COLO668 (cell line): ENCODE measurements around the gene TELO2.
A peak's percentile ranks its signal among the peaks of the same experiment; 100 is the strongest.
"Not testable (repeated sequence)": the region's sequence is repeated elsewhere in the genome, so short reads cannot be mapped to it uniquely, and the experiment has no call there.

Experiments
- DNase-seq: peaks from one replicate; lab custom pipeline; 2025; ENCODE audit not compliant: unreplicated experiment; lab: John Stamatoyannopoulos, UW

The TELO2 gene

DNA sequence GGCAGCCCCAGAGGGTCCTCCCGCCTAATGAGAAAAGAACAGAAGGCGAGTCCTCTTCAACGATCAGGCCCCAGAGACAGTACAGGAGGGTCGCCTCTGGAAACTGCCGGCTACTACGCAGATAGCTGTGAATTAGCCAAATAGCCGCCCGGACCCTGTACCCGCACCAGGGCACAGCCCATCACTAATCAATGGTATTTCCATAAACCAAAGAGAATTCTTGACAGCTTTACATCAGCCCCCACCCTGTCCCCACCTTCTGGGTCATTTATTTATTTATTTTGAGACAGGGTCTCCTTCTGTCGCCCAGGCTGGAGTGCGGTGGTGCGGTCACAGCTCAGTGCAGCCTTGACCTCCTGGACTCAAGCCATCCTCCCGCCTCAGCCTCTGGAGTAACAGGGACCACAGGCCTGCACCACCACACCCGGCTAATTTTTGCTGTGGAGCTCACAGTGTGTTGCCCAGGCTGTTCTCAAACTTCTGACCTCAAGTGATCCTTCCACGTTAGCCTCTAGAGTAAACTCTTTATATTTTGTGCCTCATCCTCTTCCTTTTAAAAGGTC is 17.5 kb upstream of the TELO2 start:
- no peak for DNase-seq

DNA sequence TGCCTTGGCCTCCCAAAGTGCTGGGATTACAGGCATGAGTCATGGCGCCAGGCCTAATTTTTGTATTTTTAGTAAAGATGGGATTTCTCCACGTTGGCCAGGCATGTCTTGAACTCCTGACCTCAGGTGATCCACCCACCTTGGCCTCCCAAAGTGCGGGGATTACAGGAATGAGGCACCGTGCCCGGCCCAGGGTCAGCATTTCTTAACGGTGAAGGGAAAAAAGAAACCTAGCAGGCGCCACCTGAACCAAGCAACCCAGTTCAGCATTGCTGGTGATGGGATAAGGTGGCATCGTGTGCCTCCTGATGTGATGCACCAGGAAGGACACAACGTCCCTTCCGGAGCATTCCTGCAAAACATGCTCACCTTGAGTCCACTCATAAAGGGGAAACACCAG is 16.1 kb upstream of the TELO2 start:
- no peak for DNase-seq

DNA sequence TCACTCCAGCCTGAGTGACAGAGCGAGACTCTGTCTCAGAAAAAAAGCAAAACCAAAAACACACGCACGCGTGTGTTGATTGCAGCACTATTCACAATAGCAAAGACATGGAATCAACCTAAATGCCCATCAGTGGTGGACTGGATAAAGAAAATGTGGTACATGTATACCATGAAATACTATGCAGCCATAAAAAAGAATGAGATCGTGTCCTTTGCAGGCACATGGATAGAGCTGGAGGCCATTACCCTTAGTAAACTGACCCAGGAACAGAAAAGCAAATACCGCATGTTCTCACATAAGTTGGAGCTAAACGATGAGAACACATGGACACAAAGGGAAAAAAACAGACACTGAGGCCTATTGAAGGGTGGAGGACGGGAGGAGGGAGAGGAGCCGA is 14.2 kb upstream of the TELO2 start:
- not testable (repeated sequence) for DNase-seq

DNA sequence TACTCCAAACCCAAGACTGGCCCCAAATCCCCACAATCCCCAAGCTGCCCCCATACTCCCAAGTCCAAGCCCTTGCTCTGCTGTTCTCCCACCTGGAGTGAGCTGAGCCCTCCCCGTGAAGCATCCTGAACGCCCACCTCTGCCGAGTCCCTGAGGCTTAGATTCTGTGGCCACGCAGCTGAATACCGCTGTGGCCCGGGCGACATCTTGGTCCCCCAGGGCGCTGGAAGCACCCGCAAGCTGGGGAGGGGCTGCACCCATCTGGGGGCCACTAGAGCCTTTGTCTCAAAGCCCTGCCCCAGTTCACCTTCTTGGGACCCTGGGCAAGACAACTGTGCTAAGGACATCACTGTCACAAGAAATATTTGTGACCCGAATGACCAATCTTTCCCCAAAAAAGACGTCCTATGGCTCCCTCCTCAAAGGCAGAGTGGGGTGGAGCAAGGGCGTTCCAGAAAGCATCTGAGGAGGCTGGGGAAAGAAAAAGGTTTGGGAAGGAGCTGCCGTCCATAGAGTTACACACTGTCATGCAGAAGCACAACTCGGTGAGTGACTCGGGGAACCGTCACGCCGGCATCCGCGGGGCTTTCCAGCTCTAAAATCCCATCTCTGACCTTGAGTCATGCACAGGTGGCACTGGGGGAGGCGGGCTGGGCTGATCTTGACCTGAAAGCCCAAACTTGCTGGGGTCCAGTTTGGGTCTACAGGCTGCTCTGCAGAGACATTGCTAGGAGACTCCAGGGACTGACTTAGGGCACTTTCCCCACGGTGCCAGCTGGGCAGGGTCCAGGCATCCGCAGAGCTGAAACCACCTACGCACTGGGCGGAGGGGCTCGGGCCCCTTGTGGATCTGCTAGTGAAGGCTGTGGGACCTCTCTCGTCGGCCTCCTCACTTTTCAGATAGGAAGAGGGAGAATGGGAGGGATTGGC is 11.0 kb upstream of the TELO2 start:
- no peak for DNase-seq

DNA sequence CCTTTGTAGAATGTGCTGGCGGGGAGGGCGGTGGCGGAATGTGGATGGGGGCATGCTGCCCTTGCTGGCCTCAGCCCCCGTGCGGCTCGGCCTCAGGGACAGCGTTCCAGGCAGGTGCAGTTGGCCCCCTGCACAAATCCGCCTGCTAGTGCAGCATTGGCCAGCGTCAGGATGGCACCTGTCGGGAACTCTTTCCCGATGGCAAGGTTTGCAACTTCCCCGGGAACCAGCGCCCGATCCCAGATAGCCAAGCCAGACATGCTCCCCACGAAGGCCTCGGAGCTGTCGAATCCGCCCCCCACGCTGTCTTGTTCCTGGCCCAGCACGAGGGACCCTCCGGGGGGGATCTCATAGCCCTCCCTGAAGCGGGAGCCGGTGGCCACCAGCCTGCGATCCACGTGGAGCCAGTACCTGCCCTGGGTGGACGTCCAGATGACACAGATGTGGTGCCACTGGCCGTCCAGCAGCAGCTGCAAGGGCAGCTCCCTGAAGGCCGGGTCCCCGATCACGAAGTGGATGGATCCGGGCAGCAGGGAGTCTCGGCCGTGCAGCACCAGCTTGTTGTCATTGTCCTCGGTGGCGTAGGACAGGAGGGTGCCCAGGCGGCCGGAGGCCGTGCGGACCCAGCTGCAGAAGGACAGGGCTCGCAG is 7.2 kb upstream of the TELO2 start:
- DNase-seq: no peak

DNA sequence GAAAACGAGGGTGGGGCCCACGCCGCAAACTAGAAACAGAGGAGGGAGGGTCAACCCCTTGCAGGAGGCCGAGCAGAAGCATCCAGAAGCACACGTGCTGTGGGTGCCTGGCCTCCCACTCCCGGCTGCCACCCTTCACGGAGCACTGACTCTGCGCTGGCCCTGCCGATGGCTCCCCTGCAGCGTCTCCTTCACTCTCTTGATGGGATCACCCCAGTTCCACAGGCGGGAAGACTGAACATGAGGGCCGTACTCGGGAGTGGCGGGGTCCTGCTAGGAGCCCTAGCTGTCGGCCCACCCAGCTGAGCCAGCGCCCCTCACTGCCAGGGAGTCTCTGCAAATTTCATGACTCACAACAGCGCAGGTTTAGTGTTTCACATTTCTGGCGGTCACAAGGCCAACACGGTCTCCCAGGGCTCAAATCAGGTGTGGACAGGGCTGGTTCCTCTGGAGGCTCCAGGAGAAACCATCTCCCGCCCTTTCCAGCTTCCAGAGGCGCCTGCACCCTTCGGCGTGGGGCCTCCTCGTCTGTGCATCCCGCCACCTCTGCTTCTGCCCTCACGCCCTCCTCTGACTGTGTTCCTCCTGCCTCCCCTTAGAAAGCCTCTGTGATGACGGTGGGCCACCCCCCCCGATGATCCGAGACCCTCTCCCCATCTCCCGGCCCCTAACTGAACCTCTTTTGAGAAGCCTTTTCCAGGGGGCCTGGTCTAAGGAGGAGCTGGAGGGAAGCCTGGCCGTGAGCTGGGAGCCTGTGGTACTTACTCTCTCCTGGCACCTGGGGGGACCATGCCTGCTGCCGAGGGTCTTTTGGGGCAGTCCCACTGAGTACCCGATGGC is 6.4 kb upstream of the TELO2 start:
- DNase-seq: no peak

DNA sequence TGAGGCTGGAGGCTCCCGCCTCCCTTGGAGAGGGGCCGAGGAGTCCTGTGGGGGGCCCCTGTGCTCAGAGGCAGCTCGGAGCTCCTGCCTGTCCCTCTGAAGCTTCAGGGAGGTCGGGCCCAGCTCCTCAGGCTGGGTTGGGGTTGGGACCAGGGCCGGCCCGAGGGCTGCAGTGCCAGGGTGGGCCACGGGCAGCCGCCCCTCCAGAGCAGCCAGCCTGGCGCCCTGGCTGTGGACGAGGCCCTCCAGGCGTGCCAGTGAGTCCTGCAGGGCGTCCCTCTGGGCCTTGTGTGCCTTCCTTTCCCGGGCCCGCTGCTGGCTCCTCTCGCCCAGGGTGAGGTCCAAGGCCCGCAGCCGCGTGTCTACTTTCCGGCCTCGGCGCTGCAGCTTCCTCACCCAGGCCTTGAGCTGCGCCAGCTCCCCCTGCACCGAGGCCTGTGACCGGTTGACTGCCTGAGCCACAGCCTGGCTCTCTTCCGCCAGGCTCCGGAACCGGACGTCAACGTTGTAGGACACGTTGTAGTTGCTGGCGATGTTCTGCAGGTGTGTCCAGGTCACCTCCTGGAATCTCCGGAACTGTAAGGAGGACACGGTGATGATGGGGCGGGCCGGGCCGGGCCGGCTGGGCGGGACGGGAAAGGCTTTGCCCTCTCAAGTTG is 5.6 kb upstream of the TELO2 start:
- DNase-seq: no peak

DNA sequence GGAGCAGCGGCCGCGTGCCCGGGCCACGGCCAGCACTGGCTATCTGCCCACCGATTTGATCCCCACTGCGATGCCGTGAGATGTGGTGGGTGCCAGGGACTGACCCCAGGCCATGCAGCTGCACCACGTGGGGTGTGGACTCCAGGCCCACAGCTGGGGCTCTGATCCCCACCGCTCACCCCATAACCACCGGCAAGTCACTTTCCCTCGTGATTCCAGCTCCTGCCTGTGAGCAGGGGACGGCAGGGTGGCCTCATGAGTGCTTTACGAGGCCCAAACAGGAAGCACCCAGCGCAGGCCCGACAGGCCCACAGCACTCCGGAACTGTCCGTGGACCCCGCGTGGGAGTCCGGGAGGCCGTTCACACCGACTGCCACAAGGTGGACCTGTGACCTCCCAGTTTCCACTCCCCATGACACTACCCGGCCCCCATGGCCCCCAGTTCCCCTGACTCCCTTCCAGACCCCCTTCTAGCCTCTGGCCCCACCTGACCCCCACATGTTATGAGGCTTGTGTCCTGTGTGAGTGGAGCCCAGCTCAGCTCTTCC is 5.0 kb upstream of the TELO2 start:
- DNase-seq: no peak

DNA sequence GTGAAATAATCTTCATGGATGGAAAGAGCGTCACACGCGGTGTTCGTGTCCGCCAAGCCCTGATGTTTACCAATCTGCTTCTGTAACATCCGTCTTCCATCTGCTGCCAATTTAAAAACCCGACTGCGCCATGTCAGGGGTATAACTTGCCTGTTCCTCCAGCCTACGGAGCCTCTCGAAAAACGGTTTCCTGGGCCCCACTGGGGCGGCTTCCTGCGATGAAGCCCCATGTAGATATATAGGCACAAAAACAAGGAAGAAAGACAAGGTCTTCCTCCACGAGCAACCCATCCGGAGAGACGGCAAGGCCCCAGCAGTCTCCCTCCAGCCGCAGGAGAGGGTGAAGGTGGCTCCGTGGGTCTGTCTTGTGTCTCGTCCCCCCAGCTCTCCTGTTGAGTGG is 4.5 kb upstream of the TELO2 start, which contains the start of gene PTX4:
Gene PTX4, minus strand, starts transcription at position 326 of the 400 bp plus-strand sequence. Its CDS starts 35 bp downstream, at position 291.
- no peak for DNase-seq

DNA sequence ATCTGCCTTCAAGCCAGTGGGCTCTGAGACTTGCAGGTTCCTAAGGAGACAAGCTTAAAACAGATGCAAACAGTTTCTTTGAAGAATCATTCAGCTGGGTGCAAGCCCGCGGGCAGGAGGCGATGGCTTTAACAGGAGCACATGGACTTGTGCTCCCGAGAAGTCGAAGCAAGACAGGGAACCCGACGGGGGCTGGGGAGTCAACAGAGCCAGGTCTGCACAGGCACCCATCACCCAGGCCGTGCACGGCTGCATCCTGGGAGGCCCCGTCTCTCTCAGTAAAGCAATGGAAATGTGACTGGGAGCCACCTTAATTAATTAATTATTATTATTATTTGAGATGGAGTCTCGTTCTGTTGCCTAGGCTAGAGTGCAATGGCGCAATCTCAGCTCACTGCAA is 4.1 kb upstream of the TELO2 start:
- DNase-seq: no peak

DNA sequence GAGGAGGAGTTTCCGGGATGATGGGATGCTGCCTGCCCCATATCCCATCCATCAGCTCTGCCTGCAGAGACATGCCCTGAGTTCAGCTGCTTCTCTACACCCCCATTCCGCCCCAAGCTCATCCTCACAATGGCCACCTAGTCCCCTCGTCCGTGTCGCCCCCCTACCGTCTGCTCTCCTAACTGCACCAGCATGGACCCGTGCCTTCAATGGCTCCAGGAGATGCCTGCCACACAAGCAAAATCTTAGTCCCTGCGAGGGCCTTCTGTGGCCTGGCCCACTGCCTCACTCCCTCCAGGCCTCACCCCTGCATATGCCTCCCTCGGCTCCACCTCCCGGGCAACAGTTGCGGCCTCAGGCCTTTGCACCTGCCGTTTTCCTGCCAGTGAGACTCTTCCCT is 1.8 kb upstream of the TELO2 start:
- DNase-seq: peak; percentile 48

DNA sequence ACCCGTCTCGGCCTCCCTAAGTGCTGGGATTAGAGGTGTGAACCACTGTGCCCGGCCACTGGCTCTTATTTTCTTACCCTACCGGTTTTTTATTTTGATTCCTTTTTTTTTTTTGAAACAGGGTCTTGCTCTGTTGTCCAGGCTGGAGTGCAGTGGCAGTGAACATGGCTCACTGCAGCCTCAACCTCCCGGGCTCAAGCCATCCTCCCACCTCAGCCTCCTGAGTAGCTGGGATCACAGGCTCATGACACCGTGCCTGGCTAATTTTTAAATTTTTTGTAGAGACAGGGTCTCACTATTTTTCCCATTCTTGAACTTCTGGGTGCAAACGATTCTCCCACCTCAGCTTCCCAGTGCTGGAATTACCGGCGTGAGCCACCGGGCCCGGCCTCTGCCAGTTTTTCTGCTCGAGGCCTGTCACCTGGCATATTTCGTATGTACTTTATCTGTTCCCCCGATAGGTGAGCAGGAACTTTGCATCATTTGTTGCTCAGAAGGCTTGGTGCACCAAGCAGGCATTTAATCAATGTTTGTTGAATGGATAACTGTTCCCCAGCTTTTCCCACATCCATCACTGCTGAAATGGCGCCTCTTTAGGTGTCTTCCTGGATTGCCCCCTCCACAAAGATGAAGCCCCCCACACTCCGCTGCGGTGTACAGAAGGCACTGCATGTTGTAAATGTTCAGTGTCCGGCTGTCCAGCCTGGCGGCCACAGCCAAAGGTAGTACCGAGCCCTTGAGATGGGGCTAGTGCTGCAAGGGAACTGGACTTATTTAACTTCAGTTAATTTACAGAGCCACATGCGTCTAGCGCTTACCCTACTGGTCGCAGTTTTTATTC is 858 bp upstream of the TELO2 start:
- no peak for DNase-seq

DNA sequence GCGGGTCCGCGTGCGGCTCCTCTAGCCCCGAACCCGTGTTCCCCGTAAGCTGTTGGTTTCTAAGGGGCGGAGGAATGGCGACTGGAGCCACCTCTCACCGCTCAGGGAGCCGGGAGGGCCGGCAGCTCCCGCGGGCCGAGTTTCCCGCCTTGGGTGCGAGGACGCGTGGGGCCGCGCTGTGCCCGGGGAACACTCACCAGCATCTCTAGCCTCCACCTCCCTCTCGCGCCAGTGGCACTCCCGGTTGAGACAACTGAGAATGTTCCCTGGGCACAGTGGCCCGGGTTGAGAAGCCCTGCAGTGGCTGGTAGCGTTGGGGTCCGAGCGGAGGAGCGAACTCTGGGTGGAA is 560 bp downstream of the TELO2 start:
- DNase-seq: peak; percentile 39

DNA sequence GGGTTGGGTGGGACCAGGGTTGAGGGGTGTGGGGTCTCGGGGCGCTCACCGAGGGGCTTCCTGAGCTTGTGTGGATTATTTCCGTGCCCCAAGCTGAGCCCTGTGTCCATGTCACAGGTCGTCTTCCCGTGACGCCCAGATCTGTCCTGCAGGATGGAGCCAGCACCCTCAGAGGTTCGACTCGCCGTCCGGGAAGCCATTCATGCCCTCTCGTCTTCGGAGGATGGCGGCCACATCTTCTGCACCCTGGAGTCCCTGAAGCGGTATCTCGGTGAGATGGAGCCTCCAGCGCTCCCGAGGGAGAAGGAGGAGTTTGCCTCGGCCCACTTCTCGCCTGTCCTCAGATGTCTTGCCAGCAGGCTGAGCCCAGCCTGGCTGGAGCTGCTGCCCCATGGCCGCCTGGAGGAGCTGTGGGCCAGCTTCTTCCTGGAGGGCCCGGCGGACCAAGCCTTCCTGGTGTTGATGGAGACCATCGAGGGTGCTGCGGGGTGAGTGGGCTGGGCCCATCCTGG is 1.0 kb downstream of the TELO2 start:
- peak; percentile 30 for DNase-seq

DNA sequence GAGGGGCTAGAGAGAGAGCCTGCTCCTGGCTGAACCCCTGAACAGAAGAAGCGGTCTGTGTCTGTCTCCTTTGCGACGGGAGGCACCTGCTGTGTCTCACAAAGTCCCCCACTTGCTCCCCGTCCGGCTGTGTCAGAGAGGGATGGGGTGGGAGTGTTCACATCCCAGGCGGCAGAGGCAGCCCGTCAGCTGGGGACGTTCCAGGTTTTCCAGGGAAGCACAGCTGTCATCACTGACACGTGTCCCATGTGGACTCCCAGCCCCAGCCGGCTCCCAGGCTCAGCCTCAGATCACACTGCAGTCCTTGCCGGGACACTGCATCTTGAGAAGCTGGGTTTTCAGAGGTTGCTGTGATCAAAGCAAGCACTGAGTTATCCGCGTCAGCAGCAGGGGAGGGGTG is 1.6 kb downstream of the TELO2 start:
- DNase-seq: no peak

DNA sequence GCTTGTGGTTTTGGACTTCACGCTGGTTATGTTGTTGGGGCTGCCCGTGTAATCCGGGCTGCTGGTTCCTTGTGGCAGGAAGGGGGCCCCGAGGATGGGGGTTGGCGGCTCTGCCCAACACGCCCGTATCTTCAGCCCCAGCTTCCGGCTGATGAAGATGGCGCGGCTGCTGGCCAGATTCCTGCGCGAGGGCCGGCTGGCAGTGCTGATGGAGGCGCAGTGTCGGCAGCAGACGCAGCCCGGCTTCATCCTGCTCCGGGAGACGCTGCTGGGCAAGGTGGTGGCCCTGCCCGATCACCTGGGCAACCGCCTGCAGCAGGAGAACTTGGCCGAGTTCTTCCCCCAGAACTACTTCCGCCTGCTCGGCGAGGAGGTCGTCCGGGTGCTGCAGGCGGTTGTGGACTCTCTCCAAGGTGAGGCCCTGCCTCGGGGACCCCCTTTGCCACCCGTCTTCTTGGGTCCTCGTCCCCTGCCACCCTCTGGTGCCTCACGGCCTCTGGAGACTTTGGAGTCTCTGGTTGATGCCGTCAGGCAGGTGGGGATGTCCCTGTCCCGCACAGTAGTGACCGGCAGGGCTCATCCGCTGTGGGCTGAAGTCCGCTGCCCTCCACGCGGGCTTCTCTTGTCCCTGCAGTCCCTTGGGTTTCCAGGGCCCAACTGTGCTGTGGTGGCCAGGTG is 2.2 kb downstream of the TELO2 start:
- DNase-seq: no peak

DNA sequence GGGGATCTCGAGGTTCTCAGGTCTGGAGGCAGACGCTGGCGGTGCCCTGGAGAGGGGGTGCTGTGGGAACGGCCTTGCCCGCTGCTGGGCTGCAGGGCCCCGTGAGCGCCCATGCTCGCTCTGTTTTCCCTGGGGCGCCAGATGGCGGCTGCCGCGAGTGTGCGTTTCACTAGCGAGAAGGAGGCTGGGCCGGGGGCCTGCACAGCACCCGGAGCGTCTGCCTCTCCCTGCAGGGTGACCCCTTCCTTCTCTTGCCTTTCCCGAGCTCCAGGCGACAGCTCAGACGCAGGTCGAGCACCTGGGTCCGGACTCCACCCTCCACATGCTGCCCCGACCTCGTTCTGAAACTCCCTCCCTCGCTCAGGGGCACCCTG is 2.7 kb downstream of the TELO2 start:
- no peak for DNase-seq

DNA sequence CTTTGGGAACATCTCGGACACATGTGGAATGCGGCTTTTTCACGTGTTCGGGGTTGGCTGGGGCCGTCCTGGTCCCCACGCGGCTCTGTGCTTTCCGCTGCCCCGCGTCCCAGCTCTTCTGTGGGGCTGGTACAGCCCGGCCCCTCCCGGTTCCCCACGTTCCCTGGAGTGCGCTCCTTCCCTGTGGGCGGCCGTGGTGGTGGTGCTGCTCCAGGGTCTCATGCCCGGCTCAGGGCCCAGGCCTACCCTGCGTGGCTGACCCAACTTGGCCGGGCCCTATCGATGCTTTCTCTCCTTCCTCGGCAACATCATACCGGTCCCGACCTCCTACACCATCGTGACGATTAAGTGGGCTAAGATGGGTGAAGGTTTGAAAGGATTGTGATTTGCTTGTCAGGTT is 3.3 kb downstream of the TELO2 start:
- DNase-seq: no peak
